HCT116 (cell line): ENCODE results near the gene ZNF729.
"Not testable (repeated sequence)": the region's sequence is repeated elsewhere in the genome, so short reads cannot be mapped to it uniquely, and the experiment has no call there.

ENCODE experiments used
- CTCF ChIP-seq, 3 experiments: fragments of 200-600 bp in 1 of 3; sonication (generic) in 1 of 3; IDR thresholded peaks in 2 of 3; conservative IDR thresholded peaks in 1 of 3; 2 replicates each; pipeline ENCODE4 v1.5.1; 2012 to 2017; ENCODE audit warnings: low read depth in 2 of 3, low read length in 2 of 3, antibody characterized with exemption in 1 of 3, borderline replicate concordance in 1 of 3, control low read depth in 1 of 3, mild to moderate bottlenecking in 1 of 3, mixed read lengths in 1 of 3, mixed run types in 1 of 3, moderate library complexity in 1 of 3; ENCODE audit not compliant: insufficient read depth in 1 of 3
- ELF1 ChIP-seq: IDR thresholded peaks from 2 replicates; pipeline ENCODE4 v1.6.1; 2012; ENCODE audit warnings: low read depth, borderline replicate concordance
- EZH2 ChIP-seq: fragments of 200-600 bp; sonication (generic); IDR thresholded peaks from 2 replicates; pipeline ENCODE4 v1.6.1; 2017; ENCODE audit warnings: antibody characterized with exemption, mixed run types
- EZH2phosphoT487 ChIP-seq: fragments of 200-600 bp; IDR thresholded peaks from 2 replicates; pipeline ENCODE4 v1.6.1; 2018; ENCODE audit warnings: antibody characterized with exemption, borderline replicate concordance
- FOSL1 ChIP-seq: IDR thresholded peaks from 2 replicates; pipeline ENCODE4 v1.6.1; 2012; ENCODE audit warnings: low read depth
- MAX ChIP-seq: IDR thresholded peaks from 2 replicates; pipeline ENCODE4 v1.6.1; 2012
- POLR2A ChIP-seq: IDR thresholded peaks from 2 replicates; pipeline ENCODE4 v1.7.0; 2011; ENCODE audit warnings: borderline replicate concordance; ENCODE audit not compliant: insufficient read depth, insufficient read length; ENCODE audit errors: extremely low read depth
- RAD21 ChIP-seq: IDR thresholded peaks from 2 replicates; pipeline ENCODE4 v1.6.1; 2012; ENCODE audit warnings: low read depth, mild to moderate bottlenecking
- YY1 ChIP-seq: IDR thresholded peaks from 2 replicates; pipeline ENCODE4 v1.6.1; 2011; ENCODE audit warnings: low read length, low read depth, moderate library complexity, mild to moderate bottlenecking; ENCODE audit not compliant: insufficient replicate concordance; ENCODE audit errors: extremely low read depth
- ZBTB33 ChIP-seq: IDR thresholded peaks from 2 replicates; pipeline ENCODE4 v1.6.1; 2011; ENCODE audit warnings: mild to moderate bottlenecking, low read length, moderate library complexity; ENCODE audit not compliant: insufficient replicate concordance; ENCODE audit errors: extremely low read depth
- ZFX ChIP-seq: fragments of 450-650 bp; IDR thresholded peaks from 2 replicates; pipeline ENCODE4 v1.6.1; 2017
- ZNF274 ChIP-seq: fragments of 200-500 bp; sonication (Bioruptor generic); IDR thresholded peaks from 2 replicates; pipeline ENCODE4 v1.6.1; 2014; ENCODE audit warnings: mild to moderate bottlenecking, low read depth, low read length, inconsistent platforms

GRCh38 chr19:22321554-22321953, 35.3 kb downstream of the ZNF729 start:
- TF ChIP-seq CTCF (IDR thresholded peaks at IDR 0.05 in 2 of 3, conservative IDR thresholded peaks at IDR 0.05 in 1 of 3; ENCODE audit: borderline replicate concordance in 1 of 3, insufficient read depth in 1 of 3, low read depth in 2 of 3, low read length in 2 of 3); ZBTB33; YY1; POLR2A; RAD21; ZNF274; FOSL1; EZH2phosphoT487; EZH2; MAX; ZFX; ELF1: not testable (repeated sequence)
